GM23338 (cell line): ENCODE results near the gene MESD.

Source experiments
- CREB1 ChIP-seq: fragments of 250-450 bp; sonication (Bioruptor Pico); IDR thresholded peaks from 2 replicates; pipeline ENCODE4 v1.5.0; 2020; ENCODE audit warnings: low read depth, mild to moderate bottlenecking, moderate library complexity
- CTCF ChIP-seq, 2 experiments: fragments of 200-600 bp in 1 of 2; sonication (generic) in 1 of 2; conservative IDR thresholded peaks; 2 replicates each; pipeline versions ENCODE4 v1.5.1 to v1.6.1; 2016 to 2017; ENCODE audit warnings: antibody characterized with exemption in 2 of 2, low read depth in 2 of 2, mild to moderate bottlenecking in 2 of 2, moderate library complexity in 1 of 2
- ETS1 ChIP-seq: IDR thresholded peaks from 2 replicates; pipeline ENCODE4 v1.6.1; 2016; ENCODE audit warnings: antibody characterized with exemption
- EZH2 ChIP-seq: fragments of 200-600 bp; sonication (generic); IDR thresholded peaks from one replicate; pipeline ENCODE4 v1.8.0; 2017; ENCODE audit warnings: antibody characterized with exemption, mild to moderate bottlenecking, low read depth; ENCODE audit not compliant: unreplicated experiment
- EZH2phosphoT487 ChIP-seq: fragments of 200-600 bp; sonication (generic); IDR thresholded peaks from one replicate; pipeline ENCODE4 v1.8.1; 2018; ENCODE audit warnings: antibody characterized with exemption; ENCODE audit not compliant: unreplicated experiment
- JUNB ChIP-seq: IDR thresholded peaks from one replicate; pipeline ENCODE4 v1.6.1; 2016; ENCODE audit warnings: antibody characterized with exemption; ENCODE audit not compliant: unreplicated experiment
- NANOG ChIP-seq: IDR thresholded peaks from 2 replicates; pipeline ENCODE4 v1.6.1; 2016; ENCODE audit warnings: antibody characterized with exemption, borderline replicate concordance
- POLR2AphosphoS5 ChIP-seq: IDR thresholded peaks from 2 replicates; pipeline ENCODE4 v1.6.1; 2016; ENCODE audit warnings: antibody characterized with exemption, low read depth
- REST ChIP-seq: IDR thresholded peaks from one replicate; pipeline ENCODE4 v1.6.1; 2018; ENCODE audit warnings: antibody characterized with exemption; ENCODE audit not compliant: unreplicated experiment
- STAT1 ChIP-seq: IDR thresholded peaks from one replicate; pipeline ENCODE4 v1.6.1; 2016; ENCODE audit warnings: antibody characterized with exemption; ENCODE audit not compliant: unreplicated experiment
- ZNF114 ChIP-seq: fragments of 250-450 bp; sonication (Bioruptor Pico); IDR thresholded peaks from 2 replicates; pipeline ENCODE4 v1.5.0; 2020; ENCODE audit warnings: mild to moderate bottlenecking, moderate library complexity

- TF ChIP-seq POLR2AphosphoS5 (no peak), CTCF (conservative IDR thresholded peaks at IDR 0.05; ENCODE audit: low read depth in 2 of 2) (no peak), EZH2 (no peak), STAT1 (no peak), JUNB (no peak), EZH2phosphoT487 (no peak), CREB1 (CRISPR knock-in tag) (no peak), REST (no peak), ZNF114 (CRISPR knock-in tag) (no peak), ETS1 (no peak), NANOG (no peak)
These were observed 48.8 kb downstream of the MESD start for GRCh38 chr15:80940851-80941250.
